MM.1S (cell line): Measurements from ENCODE around the gene PLCB4.

Source experiments
- EZH2 ChIP-seq: fragments of 300-600 bp; sonication (generic); optimal IDR thresholded peaks from 2 replicates; pipeline ENCODE3; 2017; ENCODE audit warnings: low read depth, mild to moderate bottlenecking, antibody characterized with exemption, low read length, mixed read lengths
- EZH2phosphoT487 ChIP-seq: fragments of 300-600 bp; sonication (generic); IDR thresholded peaks from 2 replicates; pipeline ENCODE4 v1.6.1; 2018; ENCODE audit warnings: antibody characterized with exemption, low read length
- TF ChIP-seq, protein P1 (sequence below): fragments of 300-600 bp; sonication (generic); IDR thresholded peaks from 2 replicates; pipeline ENCODE4 v1.5.1; 2016; ENCODE audit warnings: antibody characterized with exemption, low read length, mixed read lengths

- TF ChIP-seq, protein P1, sequence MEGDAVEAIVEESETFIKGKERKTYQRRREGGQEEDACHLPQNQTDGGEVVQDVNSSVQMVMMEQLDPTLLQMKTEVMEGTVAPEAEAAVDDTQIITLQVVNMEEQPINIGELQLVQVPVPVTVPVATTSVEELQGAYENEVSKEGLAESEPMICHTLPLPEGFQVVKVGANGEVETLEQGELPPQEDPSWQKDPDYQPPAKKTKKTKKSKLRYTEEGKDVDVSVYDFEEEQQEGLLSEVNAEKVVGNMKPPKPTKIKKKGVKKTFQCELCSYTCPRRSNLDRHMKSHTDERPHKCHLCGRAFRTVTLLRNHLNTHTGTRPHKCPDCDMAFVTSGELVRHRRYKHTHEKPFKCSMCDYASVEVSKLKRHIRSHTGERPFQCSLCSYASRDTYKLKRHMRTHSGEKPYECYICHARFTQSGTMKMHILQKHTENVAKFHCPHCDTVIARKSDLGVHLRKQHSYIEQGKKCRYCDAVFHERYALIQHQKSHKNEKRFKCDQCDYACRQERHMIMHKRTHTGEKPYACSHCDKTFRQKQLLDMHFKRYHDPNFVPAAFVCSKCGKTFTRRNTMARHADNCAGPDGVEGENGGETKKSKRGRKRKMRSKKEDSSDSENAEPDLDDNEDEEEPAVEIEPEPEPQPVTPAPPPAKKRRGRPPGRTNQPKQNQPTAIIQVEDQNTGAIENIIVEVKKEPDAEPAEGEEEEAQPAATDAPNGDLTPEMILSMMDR = no peak
- TF ChIP-seq EZH2phosphoT487 (no peak), EZH2 (no peak)
These were observed 71.4 kb downstream of the PLCB4 start for GRCh38 chr20:9140162-9140760.
